PC-3 (cell line): ENCODE results near the gene PLEKHO1. TPM values are rescaled to one million over a fixed set of nuclear protein-coding genes. Genes with fewer than 3 reads are reported as not detected.
A peak's percentile ranks its signal among the peaks of the same experiment; 100 is the strongest.
"Not testable (repeated sequence)": the region's sequence is repeated elsewhere in the genome, so short reads cannot be mapped to it uniquely, and the experiment has no call there.

ENCODE experiments used
- ATAC-seq: fragments of 200-7000 bp; cut with Tn5 transposase; 2 replicates; pipeline ENCODE4 v1.9.1; 2020; ENCODE audit warnings: mild to moderate bottlenecking, moderate library complexity
- BruUV-seq: library from RNA; stranded (reverse); fragments of 400-500 nt; replicated peaks from 2 replicates; lab custom pipeline; 2021; lab: Mats Ljungman, UMichigan
- CTCF ChIA-PET: fragments of 300-600 bp; sonication (Branson Sonifier 250); formaldehyde crosslinking; loops from one replicate; lab custom pipeline; 2022; ENCODE audit warnings: antibody characterized with exemption; lab: Charles Lee
- POLR2A ChIA-PET: fragments of 300-600 bp; sonication (Branson Sonifier 250); formaldehyde crosslinking; loops from one replicate; lab custom pipeline; 2022; ENCODE audit warnings: antibody characterized with exemption; ENCODE audit not compliant: unreplicated experiment; lab: Charles Lee
- DNase-seq: peaks from one replicate; pipeline ENCODE4 v3.0.0-alpha.2; 2015
- H2AFZ ChIP-seq: fragments of 300-600 bp; sonication (generic); 2 replicates; pipeline ENCODE4 v1.6.0; 2016; ENCODE audit warnings: antibody characterized with exemption, low read length
- H3F3A ChIP-seq: fragments of 300-600 bp; sonication (generic); one replicate; pipeline ENCODE4 v1.6.0; 2017; ENCODE audit warnings: antibody characterized with exemption, low read length, control low read depth, mild to moderate bottlenecking; ENCODE audit not compliant: unreplicated experiment
- H3K27ac ChIP-seq: fragments of 300-600 bp; sonication (generic); 2 replicates; pipeline ENCODE4 v1.5.1; 2016; ENCODE audit warnings: mild to moderate bottlenecking, low read length
- H3K27me3 ChIP-seq: fragments of 300-600 bp; sonication (generic); 2 replicates; pipeline ENCODE4 v1.6.1; 2016; ENCODE audit warnings: low read length, mixed read lengths
- H3K36me3 ChIP-seq: fragments of 300-600 bp; sonication (generic); 2 replicates; pipeline ENCODE4 v1.6.1; 2016; ENCODE audit warnings: low read depth, mixed run types, low read length, mixed read lengths
- H3K4me1 ChIP-seq: fragments of 300-600 bp; sonication (generic); 2 replicates; pipeline ENCODE4 v1.5.1; 2016; ENCODE audit warnings: low read length; ENCODE audit not compliant: insufficient read depth
- H3K4me2 ChIP-seq: fragments of 300-600 bp; sonication (generic); 2 replicates; pipeline ENCODE4 v1.6.0; 2016; ENCODE audit warnings: low read length
- H3K4me3 ChIP-seq: fragments of 300-600 bp; sonication (generic); 2 replicates; pipeline ENCODE4 v1.5.1; 2016; ENCODE audit warnings: mild to moderate bottlenecking, low read length, mixed read lengths
- H3K79me2 ChIP-seq: fragments of 300-600 bp; sonication (generic); 2 replicates; pipeline ENCODE4 v1.6.1; 2017; ENCODE audit warnings: low read length, mixed read lengths
- H3K9ac ChIP-seq: fragments of 300-600 bp; sonication (generic); 2 replicates; pipeline ENCODE4 v1.6.0; 2016; ENCODE audit warnings: mild to moderate bottlenecking, low read length
- H3K9me2 ChIP-seq: fragments of 300-600 bp; sonication (generic); replicated peaks from 2 replicates; pipeline ENCODE4 v1.6.1; 2016; ENCODE audit warnings: mixed run types, low read length, mixed read lengths
- H3K9me3 ChIP-seq: fragments of 300-600 bp; sonication (generic); 2 replicates; pipeline ENCODE4 v1.6.1; 2016; ENCODE audit warnings: low read length, mixed read lengths
- H4K20me1 ChIP-seq: fragments of 300-600 bp; sonication (generic); 2 replicates; pipeline ENCODE4 v1.6.1; 2016; ENCODE audit warnings: low read length, mixed read lengths
- CTCF ChIP-seq: fragments of 300-600 bp; sonication (generic); conservative IDR thresholded peaks from 2 replicates; pipeline ENCODE4 v1.5.1; 2017; ENCODE audit warnings: antibody characterized with exemption, low read depth, mild to moderate bottlenecking, low read length
- EZH2 ChIP-seq: fragments of 300-600 bp; sonication (generic); IDR thresholded peaks from one replicate; pipeline ENCODE4 v1.6.1; 2017; ENCODE audit warnings: antibody characterized with exemption, mild to moderate bottlenecking, low read length; ENCODE audit not compliant: unreplicated experiment
- EZH2phosphoT487 ChIP-seq: fragments of 300-600 bp; sonication (generic); IDR thresholded peaks from 2 replicates; pipeline ENCODE4 v1.6.1; 2018; ENCODE audit warnings: mild to moderate bottlenecking, antibody characterized with exemption, low read length, borderline replicate concordance
- intact Hi-C: fragments of 100-400 bp; cut with micrococcal nuclease; formaldehyde crosslinking; loops from 2 replicates; pipeline ENCODE4 v1.9.0; 2023
- total RNA-seq: library from RNA; depleted of rRNA; stranded (reverse); fragments of >200 nt; gene quantifications from 2 replicates; pipeline ENCODE4 v1.2.3, GENCODE V29; 2014

Gene PLEKHO1
- total RNA-seq, 1 experiment from 2014 or later: 13.8 TPM

- no peak overlapping the region for H3K4me3 ChIP-seq
- no peak overlapping the region for H3K4me2 ChIP-seq
- ATAC-seq (no peak), DNase-seq (peak; percentile 44)
- intact Hi-C loops: no loop called here
- H3K27me3 ChIP-seq: no peaks in the 10 kb centered on the region
- no peaks in the 10 kb centered on the region for H3K9me2 ChIP-seq
- no TSS peak for BruUV-seq
- no peaks in the 10 kb centered on the region for H3F3A ChIP-seq
- TF ChIP-seq EZH2phosphoT487: no peak
- no peak for TF ChIP-seq CTCF
- TF ChIP-seq EZH2: no peak
- H3K9ac ChIP-seq: no peak overlapping the region
- H4K20me1 ChIP-seq: no peaks in the 10 kb centered on the region
- H3K9me3 ChIP-seq: no peaks in the 10 kb centered on the region
- no peak overlapping the region for H2AFZ ChIP-seq
- peaks cover 4% of the 10 kb centered on the region; the same call in 1 of the 2 replicates for H3K36me3 ChIP-seq
- POLR2A ChIA-PET: no interaction called here
- CTCF ChIA-PET: no interaction called here
- no peaks in the 10 kb centered on the region for H3K79me2 ChIP-seq
- H3K4me1 ChIP-seq: peaks cover 7% of the 10 kb centered on the region; the same call in 1 of the 2 replicates
- H3K27ac ChIP-seq: no peak overlapping the region
Observed at GRCh38 chr1:150127868-150128267, 21.8 kb upstream of the PLEKHO1 start.

- DNase-seq: no peak
- no peak overlapping the region for H3K27ac ChIP-seq
- POLR2A ChIA-PET: no interaction called here
- no peaks in the 10 kb centered on the region for H3F3A ChIP-seq
- H3K4me3 ChIP-seq: no peak overlapping the region
- H3K79me2 ChIP-seq: no peaks in the 10 kb centered on the region
- H3K9me2 ChIP-seq: no peaks in the 10 kb centered on the region
- H3K36me3 ChIP-seq: peaks cover 9% of the 10 kb centered on the region
- BruUV-seq: no TSS peak
- no peak for TF ChIP-seq EZH2
- TF ChIP-seq CTCF: no peak
- TF ChIP-seq EZH2phosphoT487: no peak
- H3K27me3 ChIP-seq: no peaks in the 10 kb centered on the region
- ATAC-seq: no peak
- no peak overlapping the region for H3K9ac ChIP-seq
- no peak overlapping the region for H2AFZ ChIP-seq
- no peak overlapping the region for H3K4me2 ChIP-seq
- H4K20me1 ChIP-seq: no peaks in the 10 kb centered on the region
- CTCF ChIA-PET: no interaction called here
- H3K4me1 ChIP-seq: peaks cover 6% of the 10 kb centered on the region; the same call in 1 of the 2 replicates
- intact Hi-C loops: no loop called here
- H3K9me3 ChIP-seq: no peaks in the 10 kb centered on the region
Observed at GRCh38 chr1:150132372-150132771, 17.3 kb upstream of the PLEKHO1 start.

GRCh38 chr1:150134537-150134936, 15.2 kb upstream of the PLEKHO1 start:
- TF ChIP-seq CTCF (no peak), EZH2phosphoT487 (no peak), EZH2 (no peak)
- H3K4me3 ChIP-seq: no peak overlapping the region
- H3K27ac ChIP-seq: no peak overlapping the region
- no peaks in the 10 kb centered on the region for H3K9me3 ChIP-seq
- no TSS peak for BruUV-seq
- intact Hi-C loops: no loop called here
- ATAC-seq (no peak), DNase-seq (no peak)
- H4K20me1 ChIP-seq: no peaks in the 10 kb centered on the region
- no peaks in the 10 kb centered on the region for H3K9me2 ChIP-seq
- H3K4me2 ChIP-seq: no peak overlapping the region
- H3K4me1 ChIP-seq: no peaks in the 10 kb centered on the region
- H3F3A ChIP-seq: no peaks in the 10 kb centered on the region
- H3K27me3 ChIP-seq: no peaks in the 10 kb centered on the region
- H3K36me3 ChIP-seq: peaks cover 9% of the 10 kb centered on the region
- H3K79me2 ChIP-seq: no peaks in the 10 kb centered on the region
- no peak overlapping the region for H3K9ac ChIP-seq
- POLR2A ChIA-PET: no interaction called here
- CTCF ChIA-PET: no interaction called here
- H2AFZ ChIP-seq: no peak overlapping the region

GRCh38 chr1:150135400-150135799, 14.3 kb upstream of the PLEKHO1 start:
- H3K79me2 ChIP-seq, intact Hi-C loops, H3F3A ChIP-seq, H3K4me1 ChIP-seq, BruUV-seq, H3K27ac ChIP-seq, H3K36me3 ChIP-seq, H4K20me1 ChIP-seq, CTCF ChIA-PET, H3K9ac ChIP-seq, H3K9me2 ChIP-seq, H3K9me3 ChIP-seq, H3K4me2 ChIP-seq, H3K4me3 ChIP-seq, H3K27me3 ChIP-seq, H2AFZ ChIP-seq, DNase-seq: not testable (repeated sequence)
- POLR2A ChIA-PET: interaction anchor here (0.6 kb wide), 1 partner anchor 52 kb away, joined by 5 read pairs; no protein-coding TSS in a partner anchor
- ATAC-seq: peak; percentile 51
